Activated CD8-positive, alpha-beta memory T cell treated with anti-CD3 and anti-CD28 coated beads, Interleukin-2, amount 50 U/mL, for 1 hour (primary cell): ENCODE measurements around the gene PLPPR2.
"Not testable (repeated sequence)": the region's sequence is repeated elsewhere in the genome, so short reads cannot be mapped to it uniquely, and the experiment has no call there.

ENCODE experiments used
- DNase-seq: peaks from one replicate; pipeline ENCODE4 v3.0.0-alpha.2; 2020; ENCODE audit errors: extremely low read depth

PLPPR2 gene

GRCh38 chr19:11397089-11397610 is 41.9 kb downstream of the PLPPR2 start:
- DNase-seq, result no peak

GRCh38 chr19:11399667-11400066 is 44.4 kb downstream of the PLPPR2 start:
- DNase-seq, result no peak

GRCh38 chr19:11400798-11401197 is 45.6 kb downstream of the PLPPR2 start:
- DNase-seq, result no peak

GRCh38 chr19:11401808-11402543 is 46.7 kb downstream of the PLPPR2 start:
- no peak for DNase-seq

GRCh38 chr19:11404588-11405222 is 49.5 kb downstream of the PLPPR2 start:
- no peak for DNase-seq

GRCh38 chr19:11405846-11406643 is 50.8 kb downstream of the PLPPR2 start:
- no peak for DNase-seq

DNA sequence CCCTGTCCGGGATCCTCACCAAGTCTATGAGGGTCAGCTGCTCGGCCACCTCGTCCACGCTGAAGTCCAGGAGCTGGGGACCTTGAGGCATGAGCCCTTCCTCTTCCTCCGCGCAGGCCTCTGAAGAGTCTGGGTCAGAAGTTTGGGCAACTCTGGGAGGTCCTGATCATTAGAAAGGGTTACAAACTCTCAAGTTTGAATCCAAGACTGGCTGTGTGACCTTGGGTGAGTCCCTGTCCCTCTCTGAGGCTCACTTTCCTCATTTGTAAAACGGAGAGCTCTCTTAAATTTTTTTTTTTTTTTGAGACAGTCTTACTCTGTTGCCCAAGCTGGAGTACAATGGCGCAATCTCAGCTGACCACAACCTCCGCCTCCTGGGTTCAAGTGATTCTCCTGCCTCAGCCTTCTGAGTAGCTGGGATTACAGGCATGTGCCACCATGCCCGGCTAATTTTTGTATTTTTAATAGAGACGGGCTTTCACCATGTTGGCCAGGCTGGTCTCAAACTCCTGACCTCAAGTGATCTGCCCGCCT is 51.5 kb downstream of the PLPPR2 start:
- not testable (repeated sequence) for DNase-seq

GRCh38 chr19:11408591-11408990 is 53.4 kb downstream of the PLPPR2 start:
- no peak for DNase-seq

GRCh38 chr19:11410682-11411081 is 55.5 kb downstream of the PLPPR2 start:
- DNase-seq, result no peak

GRCh38 chr19:11414544-11414943 is 59.3 kb downstream of the PLPPR2 start:
- DNase-seq, result no peak
